Transverse colon (tissue), 4 donors: ENCODE results near the gene CD300A. TPM values are rescaled to one million over a fixed set of nuclear protein-coding genes. Genes with fewer than 3 reads are reported as not detected.

Experiments
- DNase-seq: peaks from one replicate; pipeline ENCODE4 v3.0.0-alpha.2; 2019
- H3K27ac ChIP-seq, 4 donors: fragments of 200-600 bp; sonication (generic); 2 replicates each; pipeline ENCODE4 v1.5.1; 2016 to 2018; ENCODE audit warnings: inconsistent platforms in 4 of 4
- H3K27me3 ChIP-seq: fragments of 200-600 bp; sonication (generic); 2 replicates; pipeline ENCODE4 v1.5.1; 2017; ENCODE audit warnings: inconsistent platforms
- H3K36me3 ChIP-seq, 4 donors: fragments of 200-600 bp; sonication (generic); 2 replicates each; pipeline ENCODE4 v1.5.1; 2017 to 2019; ENCODE audit warnings: inconsistent platforms in 4 of 4
- H3K4me1 ChIP-seq, 4 donors: fragments of 200-600 bp; sonication (generic); 2 replicates each; pipeline ENCODE4 v1.5.1; 2017 to 2020; ENCODE audit warnings: inconsistent platforms in 4 of 4
- H3K4me3 ChIP-seq, 4 donors: fragments of 200-600 bp; sonication (generic); 1 replicate in 1 of 4; 2 replicates in 3 of 4; pipeline versions ENCODE4 v1.5.1 to v1.6.1; 2017 to 2019; ENCODE audit warnings: inconsistent platforms in 4 of 4
- H3K9me3 ChIP-seq, 2 donors: fragments of 200-600 bp; sonication (generic); 2 replicates each; pipeline ENCODE4 v1.5.1; 2017 to 2019; ENCODE audit warnings: inconsistent platforms in 2 of 2
- EP300 ChIP-seq: sonication (generic); formaldehyde crosslinking; IDR thresholded peaks from one replicate; pipeline ENCODE4 v1.6.1; 2017; ENCODE audit warnings: antibody characterized with exemption, low read depth
- POLR2A ChIP-seq: fragments of 450-650 bp; IDR thresholded peaks from one replicate; pipeline ENCODE4 v1.6.1; 2016; ENCODE audit warnings: antibody characterized with exemption, mild to moderate bottlenecking, moderate library complexity
- POLR2AphosphoS5 ChIP-seq, 3 donors: sonication (generic); formaldehyde crosslinking; IDR thresholded peaks; one replicate each; pipeline ENCODE4 v1.6.1; 2016; ENCODE audit warnings: antibody characterized with exemption in 3 of 3
- WGBS, 2 donors: methylation state at CpG; one replicate each; pipeline ENCODE4 v1.1.5; 2018; ENCODE audit warnings: low coverage in 1 of 2; 5-methylcytosine and 5-hydroxymethylcytosine counted together
- in situ Hi-C, 4 donors: fragments of 200-750 bp; cut with MboI; loops; one replicate each; pipeline versions ENCODE4 v1.15.0 to v1.15.1; 2017; ENCODE audit warnings: low sequenced_read_pairs in 3 of 4, low pct_ligation_motif_present in 1 of 4, low pct_unique_long_range_greater_than_20kb in 1 of 4
- intact Hi-C: fragments of 100-400 bp; cut with DNase I; formaldehyde crosslinking; loops from one replicate; pipeline ENCODE4 v1.15.1; 2023; ENCODE audit warnings: low total_unique reads
- total RNA-seq, 4 donors: library from RNA; depleted of rRNA; stranded (reverse); fragments of >200 nt; gene quantifications; one replicate each; pipeline ENCODE4 v1.1.0, GENCODE V29; 2016
- TF ChIP-seq, protein P1 (sequence below), 5 experiments: fragments of 200-600 bp in 3 of 5; fragments of 450-650 bp in 2 of 5; sonication (generic) in 3 of 5; IDR thresholded peaks; 1 replicate in 2 of 5; 2 replicates in 3 of 5; pipeline ENCODE4 v1.5.1; 2016 to 2017; ENCODE audit warnings: antibody characterized with exemption in 5 of 5, inconsistent platforms in 3 of 5, mild to moderate bottlenecking in 2 of 5, moderate library complexity in 1 of 5

Gene CD300A
- total RNA-seq, 4 donors from 2014 or later: 3.1 to 5.1 TPM; not detected in 2

GRCh38 chr17:74437702-74438101 is 28.7 kb upstream of the CD300A start:
- Histone ChIP-seq H3K27me3 (no peaks in the 10 kb centered on the region), H3K4me3 (no peak overlapping the region), H3K27ac (no peak overlapping the region), H3K36me3 (peaks cover 0 to 5% (median 0%) of the 10 kb centered on the region in 4 donors), H3K9me3 (peaks cover 0 to 7% of the 10 kb centered on the region in 2 donors), H3K4me1 (peaks cover 7 to 57% (median 32%) of the 10 kb centered on the region in 4 donors)
- DNase-seq: no peak
- TF ChIP-seq POLR2A (no peak), POLR2AphosphoS5 (IDR thresholded peaks at IDR 0.05) (no peak), EP300 (no peak)
- TF ChIP-seq, protein P1, sequence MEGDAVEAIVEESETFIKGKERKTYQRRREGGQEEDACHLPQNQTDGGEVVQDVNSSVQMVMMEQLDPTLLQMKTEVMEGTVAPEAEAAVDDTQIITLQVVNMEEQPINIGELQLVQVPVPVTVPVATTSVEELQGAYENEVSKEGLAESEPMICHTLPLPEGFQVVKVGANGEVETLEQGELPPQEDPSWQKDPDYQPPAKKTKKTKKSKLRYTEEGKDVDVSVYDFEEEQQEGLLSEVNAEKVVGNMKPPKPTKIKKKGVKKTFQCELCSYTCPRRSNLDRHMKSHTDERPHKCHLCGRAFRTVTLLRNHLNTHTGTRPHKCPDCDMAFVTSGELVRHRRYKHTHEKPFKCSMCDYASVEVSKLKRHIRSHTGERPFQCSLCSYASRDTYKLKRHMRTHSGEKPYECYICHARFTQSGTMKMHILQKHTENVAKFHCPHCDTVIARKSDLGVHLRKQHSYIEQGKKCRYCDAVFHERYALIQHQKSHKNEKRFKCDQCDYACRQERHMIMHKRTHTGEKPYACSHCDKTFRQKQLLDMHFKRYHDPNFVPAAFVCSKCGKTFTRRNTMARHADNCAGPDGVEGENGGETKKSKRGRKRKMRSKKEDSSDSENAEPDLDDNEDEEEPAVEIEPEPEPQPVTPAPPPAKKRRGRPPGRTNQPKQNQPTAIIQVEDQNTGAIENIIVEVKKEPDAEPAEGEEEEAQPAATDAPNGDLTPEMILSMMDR (IDR thresholded peaks at IDR 0.05): peak; percentile 50 to 78 (median 67)
- WGBS, 2 donors: 75 to 86% methylated on average over 2 to 3 of the region's 3 CpGs
- intact Hi-C loops: loop anchor here (10.0 kb wide), 1 partner anchor 1327 kb away; the partner anchor contains the start of gene GALK1
- in situ Hi-C loops: no loop called here

DNA sequence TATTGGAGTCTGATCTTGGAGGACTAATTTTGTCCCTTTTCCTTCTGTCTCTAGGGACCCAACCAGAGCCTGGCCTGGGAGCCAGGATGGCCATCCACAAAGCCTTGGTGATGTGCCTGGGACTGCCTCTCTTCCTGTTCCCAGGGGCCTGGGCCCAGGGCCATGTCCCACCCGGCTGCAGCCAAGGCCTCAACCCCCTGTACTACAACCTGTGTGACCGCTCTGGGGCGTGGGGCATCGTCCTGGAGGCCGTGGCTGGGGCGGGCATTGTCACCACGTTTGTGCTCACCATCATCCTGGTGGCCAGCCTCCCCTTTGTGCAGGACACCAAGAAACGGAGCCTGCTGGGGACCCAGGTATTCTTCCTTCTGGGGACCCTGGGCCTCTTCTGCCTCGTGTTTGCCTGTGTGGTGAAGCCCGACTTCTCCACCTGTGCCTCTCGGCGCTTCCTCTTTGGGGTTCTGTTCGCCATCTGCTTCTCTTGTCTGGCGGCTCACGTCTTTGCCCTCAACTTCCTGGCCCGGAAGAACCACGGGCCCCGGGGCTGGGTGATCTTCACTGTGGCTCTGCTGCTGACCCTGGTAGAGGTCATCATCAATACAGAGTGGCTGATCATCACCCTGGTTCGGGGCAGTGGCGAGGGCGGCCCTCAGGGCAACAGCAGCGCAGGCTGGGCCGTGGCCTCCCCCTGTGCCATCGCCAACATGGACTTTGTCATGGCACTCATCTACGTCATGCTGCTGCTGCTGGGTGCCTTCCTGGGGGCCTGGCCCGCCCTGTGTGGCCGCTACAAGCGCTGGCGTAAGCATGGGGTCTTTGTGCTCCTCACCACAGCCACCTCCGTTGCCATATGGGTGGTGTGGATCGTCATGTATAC is 26.5 kb upstream of the CD300A start:
- no peak for TF ChIP-seq POLR2A
- TF ChIP-seq, protein P1 (IDR thresholded peaks at IDR 0.05): no peak
- no peak for TF ChIP-seq POLR2AphosphoS5 (IDR thresholded peaks at IDR 0.05)
- no peak for TF ChIP-seq EP300
- Histone ChIP-seq H3K4me1 (peaks cover 28 to 60% (median 43%) of the 10 kb centered on the region in 4 donors), H3K27ac (no peak overlapping the region), H3K9me3 (peaks cover 0 to 7% of the 10 kb centered on the region in 2 donors), H3K36me3 (peaks cover 0 to 5% (median 0%) of the 10 kb centered on the region in 4 donors), H3K4me3 (no peak overlapping the region), H3K27me3 (no peaks in the 10 kb centered on the region)
- DNase-seq: no peak
- intact Hi-C loops: loop anchor here (10.0 kb wide), 2 partner anchors 225 to 1325 kb away; partner anchors contain the start of genes GALK1 and TTYH2
- WGBS, 2 donors: 87% methylated on average over 31 of the region's 31 CpGs; no CpG with 5 or more reads in 1 of the 2 donors
- in situ Hi-C loops: no loop called here

DNA sequence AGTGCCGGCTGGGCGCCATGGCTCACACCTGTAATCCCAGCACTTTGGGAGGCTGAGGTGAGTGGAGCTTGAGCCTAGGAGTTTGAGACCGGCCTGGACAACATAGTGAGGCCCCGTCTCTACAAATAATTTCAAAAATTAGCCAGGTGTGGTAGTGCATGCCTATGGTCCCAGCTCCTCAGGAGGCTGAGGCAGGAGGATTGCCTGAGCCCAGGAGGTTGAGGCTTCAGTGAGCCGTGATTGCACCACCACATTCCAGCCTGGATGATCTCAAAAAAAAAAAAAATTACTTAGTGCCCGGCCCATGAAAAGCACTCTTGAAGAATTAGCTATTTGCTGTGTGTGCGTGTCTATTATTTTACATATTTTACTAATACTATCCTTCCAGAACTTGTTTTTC is 24.9 kb upstream of the CD300A start:
- intact Hi-C loops (loop anchor here (10.0 kb wide), 1 partner anchor 227 kb away; the partner anchor contains the start of gene TTYH2), in situ Hi-C loops (no loop called here)
- H3K27me3 ChIP-seq: no peaks in the 10 kb centered on the region
- WGBS, 2 donors: 91 to 94% methylated on average over 5 to 7 of the region's 7 CpGs
- no peak overlapping the region for H3K4me3 ChIP-seq
- peaks cover 0 to 5% (median 0%) of the 10 kb centered on the region in 4 donors for H3K36me3 ChIP-seq
- TF ChIP-seq, protein P1 (IDR thresholded peaks at IDR 0.05): no peak
- peak overlapping the region in 3 of 4 donors; percentile 87 to 91 (median 89) for H3K27ac ChIP-seq
- peaks cover 28 to 44% (median 36%) of the 10 kb centered on the region in 4 donors for H3K4me1 ChIP-seq
- no peak for DNase-seq
- H3K9me3 ChIP-seq: peaks cover 0 to 7% of the 10 kb centered on the region in 2 donors

- no peaks in the 10 kb centered on the region for H3K27me3 ChIP-seq
- no peak for DNase-seq
- TF ChIP-seq, protein P1 (IDR thresholded peaks at IDR 0.05): no peak
- TF ChIP-seq EP300: no peak
- no peak for TF ChIP-seq POLR2AphosphoS5 (IDR thresholded peaks at IDR 0.05)
- H3K9me3 ChIP-seq: peaks cover 0 to 7% of the 10 kb centered on the region in 2 donors
- H3K27ac ChIP-seq: peak overlapping the region; percentile 87 to 91 (median 90)
- in situ Hi-C loops (no loop called here), intact Hi-C loops (loop anchor here (10.0 kb wide), 1 partner anchor 227 kb away; the partner anchor contains the start of gene TTYH2)
- peaks cover 0 to 5% (median 0%) of the 10 kb centered on the region in 4 donors for H3K36me3 ChIP-seq
- H3K4me1 ChIP-seq: peaks cover 28 to 37% (median 32%) of the 10 kb centered on the region in 4 donors
- H3K4me3 ChIP-seq: peak overlapping the region in 1 of 4 donors; percentile 31
- 75% methylated on average over 6 of the region's 6 CpGs; no CpG with 5 or more reads in 1 of the 2 donors for WGBS, 2 donors
These were observed 24.2 kb upstream of the CD300A start for GRCh38 chr17:74442291-74442669.
